Dendritic cell treated with granulocyte-macrophage colony-stimulating factor and Interleukin-4, amounts not matched to agents 40 ng/mL and 50 ng/mL, for 4 days (primary cell): ENCODE data around the gene GDPGP1.
"Not testable (repeated sequence)": the region's sequence is repeated elsewhere in the genome, so short reads cannot be mapped to it uniquely, and the experiment has no call there.

Experiments used
- H3K27ac Mint-ChIP-seq: one replicate; pipeline ENCODE4 v1.8.0; 2022; ENCODE audit warnings: mild to moderate bottlenecking, mixed read lengths
- H3K27me3 Mint-ChIP-seq: one replicate; pipeline ENCODE4 v1.8.0; 2022; ENCODE audit warnings: mild to moderate bottlenecking, mixed read lengths
- H3K36me3 Mint-ChIP-seq: one replicate; pipeline ENCODE4 v1.8.0; 2022; ENCODE audit warnings: low read depth, mixed read lengths
- H3K4me1 Mint-ChIP-seq: one replicate; pipeline ENCODE4 v1.8.0; 2022; ENCODE audit warnings: low read depth, mixed read lengths
- H3K4me3 Mint-ChIP-seq: one replicate; pipeline ENCODE4 v1.8.0; 2022; ENCODE audit warnings: mild to moderate bottlenecking, moderate library complexity, mixed read lengths
- H3K9me3 Mint-ChIP-seq: one replicate; pipeline ENCODE4 v1.8.0; 2022; ENCODE audit warnings: mixed read lengths
- intact Hi-C: fragments of 100-400 bp; cut with micrococcal nuclease; formaldehyde crosslinking; loops from one replicate; pipeline ENCODE4 v1.15.0; 2022

The GDPGP1 gene

DNA sequence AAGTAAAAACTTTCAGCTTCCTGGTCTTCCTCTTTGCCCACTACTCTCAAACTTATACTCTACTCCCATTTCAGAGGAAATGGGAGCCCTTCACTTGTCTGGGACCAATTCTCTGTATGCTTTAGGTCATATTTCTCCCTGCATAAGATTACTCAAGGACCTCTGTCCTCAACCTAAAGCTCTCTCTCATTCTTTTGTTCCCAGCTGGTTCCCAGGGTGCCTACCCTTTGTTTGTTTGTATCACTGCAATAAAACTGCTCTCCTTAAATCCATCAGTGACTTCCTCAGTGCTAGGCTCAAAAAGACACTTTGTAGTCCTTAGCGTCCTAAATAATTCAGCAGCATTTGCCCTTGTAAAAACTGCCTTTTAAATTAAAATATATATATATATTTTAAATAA lies 34.4 kb downstream of the GDPGP1 start:
- Mint-ChIP-seq H3K27ac (no peak overlapping the region), H3K9me3 (no peaks in the 10 kb centered on the region), H3K4me3 (no peak overlapping the region), H3K4me1 (peaks cover 58% of the 10 kb centered on the region), H3K27me3 (no peaks in the 10 kb centered on the region), H3K36me3 (peaks cover 74% of the 10 kb centered on the region)
- intact Hi-C loops = no loop called here

DNA sequence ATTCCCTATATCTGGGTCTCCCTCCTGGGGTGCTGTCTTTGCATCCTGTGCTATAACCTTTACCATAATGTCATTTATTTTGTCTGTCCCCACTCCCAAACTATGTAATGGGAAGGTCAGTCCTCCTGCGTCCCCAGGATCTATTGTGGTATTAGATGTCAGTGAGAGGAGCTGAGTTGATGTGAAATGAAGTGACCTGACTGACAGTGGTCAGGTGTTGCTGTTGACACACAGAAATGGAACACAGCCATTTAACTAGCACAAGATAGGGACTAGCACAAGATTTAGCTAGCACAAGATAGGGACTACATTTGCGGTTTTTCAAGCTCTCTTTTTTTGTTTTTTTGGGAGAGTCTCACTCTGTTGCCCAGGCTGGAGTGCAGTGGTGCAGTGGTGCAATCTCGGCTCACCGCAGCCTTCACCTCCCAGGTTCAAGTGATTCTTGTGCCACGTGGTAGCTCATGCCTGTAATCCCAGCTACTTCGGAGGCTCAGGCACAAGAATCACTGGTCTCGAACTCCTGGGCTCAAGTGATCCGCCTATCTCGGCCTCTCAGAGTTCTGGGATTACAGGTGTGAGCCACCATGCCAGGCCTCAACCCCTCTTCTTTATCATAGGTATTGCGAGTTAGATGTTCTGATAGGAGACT lies 36.6 kb downstream of the GDPGP1 start:
- Mint-ChIP-seq H3K4me3 (no peak overlapping the region), H3K27ac (no peak overlapping the region), H3K9me3 (no peaks in the 10 kb centered on the region), H3K36me3 (peaks cover 90% of the 10 kb centered on the region), H3K27me3 (no peaks in the 10 kb centered on the region), H3K4me1 (peaks cover 46% of the 10 kb centered on the region)
- intact Hi-C loops = no loop called here

DNA sequence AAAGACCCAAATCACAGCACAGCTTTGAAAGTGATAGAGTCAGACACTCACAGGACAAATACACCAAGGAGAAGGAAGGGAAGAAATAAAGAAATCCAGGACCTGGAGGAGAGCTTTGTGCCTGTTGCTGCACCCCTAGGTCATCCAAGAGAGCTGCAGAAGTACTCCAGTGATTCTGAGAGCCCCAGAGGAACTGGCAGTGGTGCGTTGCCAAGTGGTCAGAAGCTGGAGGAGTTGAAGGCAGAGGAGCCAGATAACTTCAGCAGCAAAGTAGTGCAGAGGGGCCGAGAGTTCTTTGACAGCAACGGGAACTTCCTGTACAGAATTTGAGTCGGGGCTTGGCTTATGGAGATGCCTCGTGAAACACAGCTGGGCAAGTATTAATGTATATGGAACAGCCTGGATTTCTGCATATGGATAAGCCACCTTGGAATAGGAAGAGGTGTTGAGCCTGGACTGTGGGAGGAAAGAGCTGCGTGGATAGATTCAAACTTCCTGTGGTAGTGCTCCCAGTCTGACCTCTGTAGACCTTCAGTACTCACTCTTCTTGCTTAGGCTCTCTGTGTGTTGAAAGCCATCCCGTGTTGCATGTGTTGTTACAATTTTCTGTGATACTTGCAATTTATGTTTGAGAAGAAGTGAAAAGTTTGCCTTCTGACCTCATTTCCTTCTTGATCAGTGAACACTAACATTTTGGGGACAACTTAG lies 37.6 kb downstream of the GDPGP1 start:
- H3K27me3 Mint-ChIP-seq = no peaks in the 10 kb centered on the region
- H3K27ac Mint-ChIP-seq = no peak overlapping the region
- intact Hi-C loops = no loop called here
- no peaks in the 10 kb centered on the region for H3K9me3 Mint-ChIP-seq
- peaks cover 46% of the 10 kb centered on the region for H3K4me1 Mint-ChIP-seq
- no peak overlapping the region for H3K4me3 Mint-ChIP-seq
- H3K36me3 Mint-ChIP-seq = peaks cover 88% of the 10 kb centered on the region

DNA sequence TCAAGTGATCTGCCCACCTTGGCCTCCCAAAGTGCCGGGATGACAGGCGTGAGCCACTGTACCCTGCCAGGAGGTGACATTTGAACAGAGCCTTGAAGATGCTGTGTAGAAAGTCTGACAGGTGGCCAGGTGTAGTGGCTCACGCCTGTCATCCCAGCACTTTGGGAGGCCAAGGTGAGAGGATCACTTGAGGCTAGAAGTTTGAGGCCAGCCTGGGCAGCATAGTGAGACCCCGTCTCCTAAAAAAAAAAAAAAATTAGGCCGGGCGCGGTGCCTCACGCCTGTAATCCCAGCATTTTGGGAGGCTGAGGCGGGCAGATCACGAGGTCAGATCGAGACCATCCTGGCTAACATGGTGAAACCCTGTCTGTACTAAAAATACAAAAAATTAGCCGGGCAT lies 44.5 kb downstream of the GDPGP1 start:
- H3K4me3 Mint-ChIP-seq, H3K27ac Mint-ChIP-seq, H3K27me3 Mint-ChIP-seq, intact Hi-C loops, H3K4me1 Mint-ChIP-seq, H3K9me3 Mint-ChIP-seq: not testable (repeated sequence)
- peaks cover 28% of the 10 kb centered on the region for H3K36me3 Mint-ChIP-seq

DNA sequence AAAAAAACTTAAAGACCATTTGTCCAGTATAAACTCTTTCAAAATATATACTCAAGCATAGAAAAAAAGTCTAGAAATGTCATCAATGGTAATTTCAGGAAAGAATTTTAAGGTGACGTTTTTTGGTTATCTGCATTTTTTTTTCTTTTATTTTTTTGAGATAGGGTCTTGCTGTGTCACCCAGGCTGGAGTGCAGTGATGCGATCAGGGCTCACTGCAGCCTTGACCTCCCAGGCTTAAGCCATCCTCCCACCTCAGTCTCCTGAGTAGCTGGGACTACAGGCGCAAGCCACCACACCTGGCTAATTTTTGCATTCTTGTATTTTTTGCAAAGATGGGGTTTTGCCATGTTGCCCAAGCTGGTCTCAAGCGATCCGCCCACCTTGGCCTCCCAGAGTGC lies 46.7 kb downstream of the GDPGP1 start:
- H3K27ac Mint-ChIP-seq, H3K9me3 Mint-ChIP-seq, intact Hi-C loops, H3K27me3 Mint-ChIP-seq, H3K4me1 Mint-ChIP-seq, H3K4me3 Mint-ChIP-seq, H3K36me3 Mint-ChIP-seq: not testable (repeated sequence)

DNA sequence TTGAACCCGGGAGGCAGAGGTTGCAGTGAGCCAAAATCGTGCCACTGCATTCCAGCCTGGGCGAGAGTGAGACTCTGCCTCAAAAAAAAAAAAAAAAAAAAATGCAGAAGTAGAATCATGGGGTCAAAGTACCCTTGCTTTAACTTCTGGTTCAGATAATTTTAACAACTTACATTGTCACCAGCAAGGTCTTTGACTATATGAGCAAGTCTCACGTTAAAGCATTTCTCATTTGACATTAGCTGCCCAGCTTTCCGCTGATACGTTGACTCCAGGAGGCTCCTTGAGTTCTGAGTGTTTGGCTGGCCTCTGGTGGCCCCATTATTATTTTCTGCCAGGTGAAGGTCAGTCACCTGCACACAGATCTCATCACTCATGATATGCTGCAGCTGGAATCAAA lies 47.6 kb downstream of the GDPGP1 start:
- H3K27ac Mint-ChIP-seq = peak overlapping the region; percentile 69
- intact Hi-C loops, H3K27me3 Mint-ChIP-seq, H3K9me3 Mint-ChIP-seq, H3K4me3 Mint-ChIP-seq, H3K36me3 Mint-ChIP-seq, H3K4me1 Mint-ChIP-seq: not testable (repeated sequence)

DNA sequence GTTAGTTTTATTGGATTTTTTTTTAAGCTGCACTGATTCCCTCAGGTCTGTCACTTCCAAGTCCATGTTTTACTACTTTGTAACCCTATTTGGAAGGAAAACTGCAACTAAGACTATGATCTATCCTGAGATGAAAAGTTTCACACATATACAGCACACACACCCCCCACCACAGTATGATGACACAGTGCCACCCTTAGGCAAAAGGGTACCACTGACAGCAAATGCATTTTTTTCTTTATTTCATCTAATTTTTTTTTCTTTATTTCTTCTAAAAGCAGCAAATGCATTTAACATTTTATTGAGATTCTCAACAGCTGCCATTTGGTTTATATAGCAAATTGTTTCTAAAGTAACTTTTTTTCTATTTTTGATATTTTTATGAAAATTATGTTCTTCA lies 52.7 kb downstream of the GDPGP1 start:
- intact Hi-C loops = no loop called here
- H3K27ac Mint-ChIP-seq = no peak overlapping the region
- no peaks in the 10 kb centered on the region for H3K4me1 Mint-ChIP-seq
- H3K4me3 Mint-ChIP-seq = no peak overlapping the region
- H3K36me3 Mint-ChIP-seq = no peaks in the 10 kb centered on the region
- no peaks in the 10 kb centered on the region for H3K27me3 Mint-ChIP-seq
- no peaks in the 10 kb centered on the region for H3K9me3 Mint-ChIP-seq

DNA sequence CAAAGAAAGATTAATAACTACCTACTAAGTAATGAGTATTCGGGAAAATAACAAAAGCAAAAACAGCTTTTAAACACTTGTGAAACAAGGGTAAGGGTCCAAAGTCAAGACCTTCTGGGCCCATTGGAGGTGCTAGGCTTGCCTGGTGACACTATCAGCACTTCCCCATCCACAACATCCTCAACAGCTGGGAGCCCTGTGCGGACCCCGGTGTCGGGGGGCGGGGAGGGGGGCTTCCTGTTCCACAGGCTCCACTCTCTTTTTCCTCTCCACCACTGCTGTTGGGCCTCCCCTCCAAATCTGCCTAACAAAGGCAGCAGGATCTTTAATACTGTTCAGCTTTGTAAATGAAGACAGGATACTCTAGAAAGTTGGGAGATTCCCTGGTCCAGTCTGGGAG lies 53.1 kb downstream of the GDPGP1 start:
- H3K4me1 Mint-ChIP-seq = no peaks in the 10 kb centered on the region
- H3K27me3 Mint-ChIP-seq = no peaks in the 10 kb centered on the region
- H3K4me3 Mint-ChIP-seq = no peak overlapping the region
- intact Hi-C loops = no loop called here
- H3K9me3 Mint-ChIP-seq = no peaks in the 10 kb centered on the region
- no peaks in the 10 kb centered on the region for H3K36me3 Mint-ChIP-seq
- H3K27ac Mint-ChIP-seq = no peak overlapping the region

DNA sequence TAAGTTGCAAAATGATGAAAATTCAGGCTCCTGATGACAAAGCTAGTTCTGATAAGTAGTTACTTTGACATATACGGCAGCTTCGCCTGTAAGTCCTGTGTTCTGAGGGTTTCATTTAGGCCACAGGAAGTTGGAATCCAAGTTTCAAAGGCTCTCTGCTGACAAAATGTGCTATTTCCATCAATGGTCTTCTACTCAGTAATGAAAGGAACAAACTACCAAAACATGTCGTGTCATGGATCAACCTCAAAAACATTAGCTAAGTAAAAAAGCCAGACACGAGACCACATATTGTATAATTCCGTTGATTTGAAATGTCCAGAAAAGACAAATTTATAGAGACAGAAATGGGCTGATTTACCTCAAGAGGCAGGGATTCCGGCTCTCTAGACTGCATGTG lies 53.9 kb downstream of the GDPGP1 start:
- Mint-ChIP-seq H3K4me1 (no peaks in the 10 kb centered on the region), H3K4me3 (no peak overlapping the region), H3K27me3 (no peaks in the 10 kb centered on the region), H3K36me3 (no peaks in the 10 kb centered on the region), H3K9me3 (no peaks in the 10 kb centered on the region), H3K27ac (no peak overlapping the region)
- intact Hi-C loops = no loop called here

DNA sequence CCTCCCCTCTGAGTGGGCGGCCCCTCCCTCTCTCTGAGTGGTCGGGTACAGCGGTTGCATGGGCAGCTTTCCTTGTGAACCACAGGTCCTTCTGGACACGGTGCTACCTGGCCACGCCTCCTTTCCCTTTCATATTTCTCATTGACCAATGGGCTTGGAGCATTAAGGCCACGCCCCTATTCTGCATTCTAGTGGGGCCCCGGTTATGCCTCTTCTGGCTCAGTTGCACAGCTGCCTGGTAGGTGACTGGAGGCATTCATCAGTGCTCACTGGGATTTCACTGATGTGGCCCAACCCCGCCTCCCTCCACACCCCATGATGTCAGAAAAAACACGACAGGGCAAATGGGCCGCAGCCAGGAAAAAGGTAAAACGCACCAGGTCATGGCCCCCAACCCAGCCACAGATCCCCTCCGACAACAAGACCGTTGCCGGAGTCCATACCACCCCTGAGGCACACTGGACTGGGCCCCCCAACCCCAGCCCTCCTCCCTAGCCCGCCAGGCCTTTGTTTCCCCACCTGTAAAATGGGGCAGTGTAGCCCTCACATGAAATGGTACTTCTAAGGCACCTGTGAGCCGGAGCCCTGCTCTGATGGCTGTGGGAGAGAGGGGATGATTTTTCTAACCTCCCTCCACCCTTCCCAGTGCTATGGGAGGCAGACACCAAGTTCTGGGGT lies 57.8 kb downstream of the GDPGP1 start:
- H3K27ac Mint-ChIP-seq = no peak overlapping the region
- H3K4me3 Mint-ChIP-seq = no peak overlapping the region
- H3K27me3 Mint-ChIP-seq = peaks cover 11% of the 10 kb centered on the region
- intact Hi-C loops = no loop called here
- H3K9me3 Mint-ChIP-seq = no peaks in the 10 kb centered on the region
- peaks cover 8% of the 10 kb centered on the region for H3K4me1 Mint-ChIP-seq
- H3K36me3 Mint-ChIP-seq = no peaks in the 10 kb centered on the region

DNA sequence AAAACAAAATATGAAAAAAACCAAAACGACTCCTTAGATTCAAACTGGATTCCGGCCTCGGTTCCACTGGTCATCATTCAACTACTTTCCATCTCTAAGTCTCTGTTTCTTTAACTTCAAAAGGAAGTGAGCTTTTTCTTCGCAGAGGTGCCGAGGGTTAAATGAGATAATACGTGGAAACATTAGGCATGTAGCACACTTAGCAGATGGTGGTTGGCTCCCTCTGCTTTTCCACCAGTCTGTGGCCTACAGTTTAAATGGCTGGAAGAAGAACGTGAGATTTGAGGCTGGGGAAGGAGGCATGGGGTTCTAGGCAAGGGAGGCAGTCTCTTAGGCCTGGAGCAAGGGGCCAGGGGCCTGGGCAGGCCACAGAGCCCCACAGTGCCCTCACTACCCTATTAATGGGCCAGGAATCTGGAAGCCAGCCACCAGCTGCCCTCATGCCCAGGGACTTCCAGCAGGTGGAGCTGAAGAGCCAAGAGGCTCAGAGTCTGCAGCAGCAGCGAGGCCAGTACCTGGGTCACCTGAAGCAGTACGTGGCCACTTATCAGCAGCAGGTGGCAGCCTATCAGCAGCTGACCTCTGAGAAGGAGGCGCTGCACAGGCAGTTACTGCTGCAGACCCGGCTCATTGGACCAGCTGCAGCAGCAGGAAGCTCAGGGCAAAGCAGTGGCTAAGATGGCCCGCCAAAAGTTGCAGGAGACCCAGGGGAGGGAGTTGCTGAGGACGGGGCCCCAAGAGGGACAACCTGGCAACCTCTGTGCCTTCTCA lies 59.2 kb downstream of the GDPGP1 start:
- H3K27ac Mint-ChIP-seq, H3K9me3 Mint-ChIP-seq, H3K36me3 Mint-ChIP-seq, H3K4me3 Mint-ChIP-seq, intact Hi-C loops, H3K4me1 Mint-ChIP-seq: not testable (repeated sequence)
- peaks cover 11% of the 10 kb centered on the region for H3K27me3 Mint-ChIP-seq

DNA sequence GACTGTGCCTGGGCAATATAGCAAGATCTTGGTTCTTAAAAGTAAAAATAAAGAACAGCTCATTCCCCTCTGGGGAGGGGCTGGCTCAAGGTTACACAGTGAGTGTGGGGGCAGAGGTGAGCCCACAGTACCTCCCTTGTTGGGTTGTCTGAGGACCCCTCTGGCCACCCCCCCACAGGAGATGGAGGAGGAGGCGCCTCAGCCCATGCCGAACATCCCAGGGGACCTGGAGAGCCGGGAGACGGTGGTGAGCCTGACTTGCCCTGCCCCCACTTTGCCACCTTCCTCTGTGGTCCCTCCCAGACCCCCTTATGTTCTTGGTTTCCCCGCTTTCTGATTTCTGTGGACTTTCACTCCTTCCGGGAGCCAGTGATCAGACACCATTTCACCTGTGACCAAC lies 60.1 kb downstream of the GDPGP1 start:
- peaks cover 11% of the 10 kb centered on the region for H3K27me3 Mint-ChIP-seq
- H3K36me3 Mint-ChIP-seq = no peaks in the 10 kb centered on the region
- H3K9me3 Mint-ChIP-seq = no peaks in the 10 kb centered on the region
- H3K4me3 Mint-ChIP-seq = no peak overlapping the region
- intact Hi-C loops = no loop called here
- peaks cover 8% of the 10 kb centered on the region for H3K4me1 Mint-ChIP-seq
- H3K27ac Mint-ChIP-seq = no peak overlapping the region

DNA sequence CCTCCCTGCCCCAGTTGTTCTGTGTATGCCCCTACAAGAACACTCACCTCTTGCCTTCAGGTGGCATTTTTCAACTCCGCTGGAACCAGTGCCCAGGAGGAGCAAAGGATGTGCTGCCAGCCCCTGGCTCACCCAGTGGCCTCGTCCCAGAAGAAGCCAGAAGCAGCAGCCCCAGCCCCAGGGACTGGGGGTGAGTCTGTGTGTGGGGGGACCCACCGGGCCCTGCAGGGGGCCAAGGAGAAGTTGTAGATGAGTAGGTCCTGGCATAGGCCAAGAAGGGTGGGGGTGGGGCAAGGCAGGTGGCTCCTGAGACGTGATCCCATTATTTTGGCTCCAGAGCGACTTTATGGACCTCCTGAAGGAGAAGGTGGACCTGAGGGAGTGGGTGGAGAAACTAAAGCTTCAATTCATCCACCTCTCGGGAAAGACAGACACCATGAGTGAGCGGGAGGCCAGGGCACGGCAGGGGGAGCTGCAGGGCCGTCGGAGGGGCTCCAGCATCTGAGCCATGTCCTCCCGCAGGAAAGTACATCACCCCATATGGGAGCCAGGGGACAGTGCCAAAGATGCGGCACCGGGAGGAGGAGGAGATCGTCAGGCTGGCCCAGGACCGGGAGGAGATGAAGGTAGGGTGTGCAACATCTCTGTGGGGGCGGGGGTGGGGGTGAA lies 60.7 kb downstream of the GDPGP1 start:
- peaks cover 11% of the 10 kb centered on the region for H3K27me3 Mint-ChIP-seq
- H3K4me1 Mint-ChIP-seq = peaks cover 8% of the 10 kb centered on the region
- H3K27ac Mint-ChIP-seq = no peak overlapping the region
- H3K36me3 Mint-ChIP-seq = no peaks in the 10 kb centered on the region
- no peaks in the 10 kb centered on the region for H3K9me3 Mint-ChIP-seq
- no peak overlapping the region for H3K4me3 Mint-ChIP-seq
- intact Hi-C loops = no loop called here

DNA sequence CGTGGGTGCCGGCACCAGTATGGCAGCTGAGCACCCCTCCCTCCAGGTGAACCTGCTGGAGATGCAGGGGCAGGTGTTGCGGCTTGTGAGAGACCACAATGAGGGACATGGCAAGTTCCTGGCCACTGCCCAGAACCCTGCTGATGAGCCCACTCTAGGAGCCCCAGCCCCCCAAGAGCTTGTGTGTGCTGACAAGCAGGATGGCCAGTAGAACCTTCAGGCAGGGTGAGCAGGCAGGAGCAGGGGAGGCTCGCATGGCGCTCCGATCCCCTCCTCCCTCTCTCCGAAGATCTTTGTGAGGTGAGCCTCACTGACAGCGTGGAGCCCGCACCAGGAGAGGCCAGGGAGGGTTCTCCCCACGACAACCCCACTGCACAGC lies 61.2 kb downstream of the GDPGP1 start:
- intact Hi-C loops = no loop called here
- peaks cover 8% of the 10 kb centered on the region for H3K4me1 Mint-ChIP-seq
- H3K4me3 Mint-ChIP-seq = no peak overlapping the region
- no peaks in the 10 kb centered on the region for H3K36me3 Mint-ChIP-seq
- no peak overlapping the region for H3K27ac Mint-ChIP-seq
- H3K9me3 Mint-ChIP-seq = no peaks in the 10 kb centered on the region
- peaks cover 11% of the 10 kb centered on the region for H3K27me3 Mint-ChIP-seq
